SK-N-MC (cell line): Measurements from ENCODE around the gene IL13RA1.

ENCODE experiments used
- EZH2 ChIP-seq: fragments of 200-600 bp; sonication (generic); IDR thresholded peaks from one replicate; pipeline ENCODE4 v1.6.1; 2017; ENCODE audit warnings: antibody characterized with exemption
- POLR2AphosphoS5 ChIP-seq: IDR thresholded peaks from 2 replicates; pipeline ENCODE4 v1.6.1; 2012; ENCODE audit warnings: mild to moderate bottlenecking, low read depth, low read length, borderline replicate concordance

DNA sequence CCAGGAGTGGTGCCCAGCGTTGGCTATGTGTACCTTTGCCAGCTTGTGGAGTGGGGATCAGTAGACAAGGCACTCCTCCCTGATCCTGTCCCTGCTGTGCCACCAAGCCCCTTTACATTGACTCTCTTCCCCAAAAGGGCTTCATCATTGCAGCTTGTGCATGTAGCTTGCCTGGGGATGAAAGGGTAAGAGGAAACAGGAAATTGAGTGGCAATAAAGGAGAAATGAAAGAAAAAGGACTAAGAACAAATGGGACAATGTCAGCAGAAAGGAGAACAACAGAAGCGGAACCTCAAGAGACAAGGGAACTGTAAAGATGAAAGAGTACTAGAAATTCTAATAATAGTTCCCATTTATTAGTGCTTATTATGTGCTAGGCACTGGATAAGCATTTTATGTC, 8.7 kb upstream of the IL13RA1 start:
- no peak for TF ChIP-seq EZH2
- TF ChIP-seq POLR2AphosphoS5, result no peak
